K562 (cell line): Measurements from ENCODE around the gene SF3B3. TPM values are rescaled to one million over a fixed set of nuclear protein-coding genes. Genes with fewer than 3 reads are reported as not detected.

Source experiments
- ATAC-seq: fragments of 200-7000 bp; cut with Tn5 transposase; 3 replicates; pipeline ENCODE4 v1.9.1; 2020; ENCODE audit warnings: moderate library complexity
- BruUV-seq: library from RNA; stranded (reverse); fragments of 400-500 nt; replicated peaks from 2 replicates; lab custom pipeline; 2021; lab: Mats Ljungman, UMichigan
- CTCF ChIA-PET: fragments of 300-600 bp; formaldehyde crosslinking; extraction: SDS; loops from one replicate; lab custom pipeline; 2021; ENCODE audit warnings: low intra/inter-chr PET ratio; lab: Yijun Ruan, JAX
- POLR2A ChIA-PET: fragments of 300-600, 350-650 bp; sonication (Branson Sonifier 250); formaldehyde crosslinking; extraction: SDS; loops from one replicate; lab custom pipeline; 2021; ENCODE audit warnings: antibody characterized with exemption, inconsistent platforms; lab: Yijun Ruan, JAX
- DNase-seq, 4 experiments: peaks; one replicate each; pipeline versions ENCODE4 v3.0.0 to v3.0.0-alpha.2; 2011 to 2018; ENCODE audit warnings: low spot score in 3 of 4, mixed read lengths in 3 of 4; ENCODE audit errors: extremely low read depth in 1 of 4
- FAIRE-seq: peaks from 2 replicates; lab custom pipeline; 2011; peaks lifted over from hg19 to GRCh38; lab: Jason Lieb, UNC
- H2AFZ ChIP-seq: 2 replicates; pipeline ENCODE4 v1.6.0; 2011; ENCODE audit warnings: low read depth, low read length, control low read depth, inconsistent platforms
- H3K27ac ChIP-seq: fragments of 200-600 bp; 3 replicates; pipeline ENCODE4 v1.8.0; 2011; ENCODE audit warnings: low read depth, mild to moderate bottlenecking, control low read depth, inconsistent platforms, low read length, moderate library complexity, mixed read lengths; ENCODE audit errors: extremely low read depth
- H3K27me3 ChIP-seq, 2 experiments: fragments of 300-600 bp in 1 of 2; 2 replicates in 1 of 2; 3 replicates in 1 of 2; pipeline versions ENCODE4 v1.6.0 to v1.8.0; 2011; ENCODE audit warnings: inconsistent platforms in 2 of 2, low read length in 2 of 2, mild to moderate bottlenecking in 1 of 2, mixed read lengths in 1 of 2, moderate library complexity in 1 of 2; ENCODE audit not compliant: control insufficient read depth in 2 of 2, insufficient read depth in 2 of 2
- H3K36me3 ChIP-seq: fragments of 300-600 bp; 3 replicates; pipeline ENCODE4 v1.8.0; 2011; ENCODE audit warnings: mild to moderate bottlenecking, low read length, inconsistent platforms; ENCODE audit not compliant: control insufficient read depth, insufficient read depth
- H3K4me1 ChIP-seq, 2 experiments: fragments of 200-600 bp in 1 of 2; replicated peaks in 1 of 2; 2 replicates in 1 of 2; 3 replicates in 1 of 2; pipeline versions ENCODE4 v1.5.1 to v1.8.0; 2011; ENCODE audit warnings: inconsistent platforms in 2 of 2, low read length in 2 of 2, mild to moderate bottlenecking in 1 of 2, mixed read lengths in 1 of 2, moderate library complexity in 1 of 2; ENCODE audit not compliant: control insufficient read depth in 2 of 2, insufficient read depth in 2 of 2
- H3K4me2 ChIP-seq: 2 replicates; pipeline ENCODE4 v1.6.1; 2011; ENCODE audit warnings: low read length, control low read depth, inconsistent platforms, mixed read lengths; ENCODE audit not compliant: insufficient read depth
- H3K4me3 ChIP-seq: fragments of 200-600 bp; sonication (generic), shearing (Covaris generic); 2 replicates; pipeline ENCODE4 v1.5.1; 2016; ENCODE audit warnings: control low read depth, inconsistent platforms
- H3K79me2 ChIP-seq: fragments of 200-600 bp; 3 replicates; pipeline ENCODE4 v1.8.0; 2011; ENCODE audit warnings: low read length, inconsistent platforms; ENCODE audit not compliant: control insufficient read depth, insufficient read depth
- H3K9ac ChIP-seq, 2 experiments: 2 replicates each; pipeline versions ENCODE4 v1.6.0 to v1.6.1; 2011; ENCODE audit warnings: low read depth in 2 of 2, low read length in 2 of 2, control low read depth in 1 of 2, inconsistent platforms in 1 of 2, mild to moderate bottlenecking in 1 of 2, mixed read lengths in 1 of 2; ENCODE audit not compliant: insufficient read depth in 1 of 2
- H3K9me1 ChIP-seq: one replicate; pipeline ENCODE4 v1.6.0; 2011; ENCODE audit warnings: inconsistent platforms, mild to moderate bottlenecking, low read length, moderate library complexity; ENCODE audit not compliant: control insufficient read depth, insufficient read depth
- H3K9me3 ChIP-seq: replicated peaks from 2 replicates; pipeline ENCODE4 v1.5.1; 2011; ENCODE audit warnings: low read depth, low read length, inconsistent platforms; ENCODE audit not compliant: control insufficient read depth, insufficient read depth
- H4K20me1 ChIP-seq: replicated peaks from 2 replicates; pipeline ENCODE4 v1.6.1; 2011; ENCODE audit warnings: low read length, inconsistent platforms, mixed read lengths; ENCODE audit not compliant: control insufficient read depth, insufficient read depth
- DNMT1 ChIP-seq: fragments of 450-650 bp; IDR thresholded peaks from 2 replicates; pipeline ENCODE4 v1.6.1; 2016; ENCODE audit warnings: antibody characterized with exemption, mild to moderate bottlenecking
- PPARD ChIP-seq: fragments of 250-450 bp; sonication (Bioruptor Pico); IDR thresholded peaks from 2 replicates; pipeline ENCODE4 v1.8.0; 2022; ENCODE audit warnings: inconsistent platforms, mild to moderate bottlenecking, moderate library complexity
- RFX7 ChIP-seq: fragments of 250-450 bp; sonication (Bioruptor Pico); IDR thresholded peaks from 2 replicates; pipeline ENCODE4 v1.5.1; 2021; ENCODE audit warnings: mild to moderate bottlenecking
- SIX5 ChIP-seq, 2 experiments: IDR thresholded peaks; 2 replicates each; pipeline ENCODE4 v1.6.1; 2011; ENCODE audit warnings: low read length in 2 of 2, borderline replicate concordance in 1 of 2, low read depth in 1 of 2, mild to moderate bottlenecking in 1 of 2, moderate library complexity in 1 of 2; ENCODE audit not compliant: insufficient read depth in 1 of 2
- SMAD1 ChIP-seq: fragments of 150-350 bp; IDR thresholded peaks from 2 replicates; pipeline ENCODE4 v1.6.1; 2014; ENCODE audit warnings: low read length, low read depth; ENCODE audit not compliant: partially characterized antibody
- ZNF695 ChIP-seq: fragments of 450-650 bp; formaldehyde crosslinking; IDR thresholded peaks from 2 replicates; pipeline ENCODE4 v1.4.0; 2020; ENCODE audit warnings: mild to moderate bottlenecking, moderate library complexity
- WGBS: fragments of 100-300 bp; shearing (Covaris generic); methylation state at CpG from one replicate; pipeline ENCODE4 v1.1.6; 2016; ENCODE audit warnings: low coverage, mixed read lengths; ENCODE audit not compliant: insufficient coverage; ENCODE audit errors: missing lambda C conversion rate; 5-methylcytosine and 5-hydroxymethylcytosine counted together
- in situ Hi-C: fragments of 300-500 bp; cut with MboI; formaldehyde crosslinking; loops from 4 replicates; pipeline ENCODE4 v1.15.0; 2018; ENCODE audit warnings: inconsistent platforms, mixed read lengths
- intact Hi-C: fragments of 100-400 bp; cut with micrococcal nuclease; formaldehyde crosslinking; loops from 2 replicates; pipeline ENCODE4 v1.14.2; 2022
- polyA plus RNA-seq, 8 experiments: library from polyadenylated mRNA; depleted of rRNA in 4 of 8; stranded (reverse) in 5 of 8; unstranded in 3 of 8; fragments of >200 nt; fragmentation: Nextera tagmentation in 2 of 8; fragmentation: Illumina TruSeq in 1 of 8; extraction: Ambion mirVana in 2 of 8; extraction: Trizol in 1 of 8; gene quantifications; 2 replicates each; pipeline versions ENCODE4 v1.2.1 to v1.2.3, GENCODE V29; 2011 to 2014; ENCODE audit warnings: inconsistent platforms in 1 of 8, missing spikeins in 1 of 8
- total RNA-seq, 7 experiments: library from RNA; depleted of rRNA in 6 of 7; stranded (reverse); fragments of >200 nt in 6 of 7; fragmentation: Illumina TruSeq in 2 of 7; extraction: Trizol in 2 of 7; gene quantifications; 2 replicates each; pipeline versions ENCODE4 v1.2.1 to v1.2.3, GENCODE V29; 2011 to 2021; ENCODE audit warnings: low replicate concordance in 1 of 7
- TF ChIP-seq, protein P1 (sequence below): fragments of 450-650 bp; formaldehyde crosslinking; IDR thresholded peaks from 2 replicates; pipeline ENCODE4 v1.4.0; 2020; ENCODE audit warnings: mild to moderate bottlenecking
- TF ChIP-seq, protein P2 (sequence below): fragments of 200-600 bp; sonication (generic); IDR thresholded peaks from one replicate; pipeline ENCODE4 v1.6.1; 2012; ENCODE audit warnings: mild to moderate bottlenecking, low read depth, low read length, inconsistent platforms
- TF ChIP-seq, protein P3 (sequence below): fragments of 250-450 bp; sonication (Bioruptor Pico); IDR thresholded peaks from 2 replicates; pipeline ENCODE4 v1.5.0; 2020; ENCODE audit warnings: mild to moderate bottlenecking

SF3B3 gene
- total and polyA plus RNA-seq, 9 of the 15 experiments (the other 6 are each of a cell fraction or from before 2014, with no cell fraction given): 98.9 to 546 (median 221) TPM

DNA sequence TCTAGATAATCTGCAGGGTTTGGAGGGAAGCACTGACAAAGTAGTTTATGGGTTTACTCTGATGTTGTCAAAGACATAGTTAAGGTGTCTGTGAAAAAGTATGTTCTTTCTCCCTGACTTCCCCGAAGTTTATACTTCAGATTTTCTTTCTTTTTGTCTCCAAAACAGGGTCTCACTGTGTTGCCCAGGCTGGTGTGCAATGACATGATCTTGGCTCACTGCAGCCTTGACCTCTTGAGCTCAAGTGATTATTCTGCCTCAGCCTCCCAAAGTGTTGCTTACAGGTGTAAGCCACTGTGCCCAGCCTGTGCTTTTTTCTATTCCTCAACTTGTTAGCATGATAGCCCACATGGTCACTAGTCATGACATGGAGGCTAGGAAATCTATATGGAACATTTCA is 20.9 kb downstream of the SF3B3 start:
- FAIRE-seq (no peak), ATAC-seq (no peak), DNase-seq (no peak)
- Histone ChIP-seq H3K27me3 (no peaks in the 10 kb centered on the region), H4K20me1 (peaks cover 12% of the 10 kb centered on the region), H3K4me1 (no peaks in the 10 kb centered on the region), H3K9me3 (no peaks in the 10 kb centered on the region), H3K4me2 (no peak overlapping the region), H2AFZ (no peak overlapping the region), H3K27ac (no peak overlapping the region), H3K9me1 (no peaks in the 10 kb centered on the region), H3K79me2 (peaks cover 75% of the 10 kb centered on the region), H3K4me3 (no peak overlapping the region), H3K9ac (no peak overlapping the region), H3K36me3 (peaks cover 95% of the 10 kb centered on the region)
- in situ Hi-C loops: loop anchor here (10.0 kb wide), 1 partner anchor 280 kb away; no protein-coding TSS in a partner anchor
- WGBS: 77% methylated on average over 1 of the region's 1 CpG
- ChIA-PET POLR2A (interaction anchor here (0.9 to 1.0 kb wide), 3 partner anchors 9 to 61 kb away, joined by 3 read pairs; no protein-coding TSS in a partner anchor), CTCF (no interaction called here)
- intact Hi-C loops: no loop called here
- BruUV-seq: no TSS peak
- TF ChIP-seq, protein P1, sequence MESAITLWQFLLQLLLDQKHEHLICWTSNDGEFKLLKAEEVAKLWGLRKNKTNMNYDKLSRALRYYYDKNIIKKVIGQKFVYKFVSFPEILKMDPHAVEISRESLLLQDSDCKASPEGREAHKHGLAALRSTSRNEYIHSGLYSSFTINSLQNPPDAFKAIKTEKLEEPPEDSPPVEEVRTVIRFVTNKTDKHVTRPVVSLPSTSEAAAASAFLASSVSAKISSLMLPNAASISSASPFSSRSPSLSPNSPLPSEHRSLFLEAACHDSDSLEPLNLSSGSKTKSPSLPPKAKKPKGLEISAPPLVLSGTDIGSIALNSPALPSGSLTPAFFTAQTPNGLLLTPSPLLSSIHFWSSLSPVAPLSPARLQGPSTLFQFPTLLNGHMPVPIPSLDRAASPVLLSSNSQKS: no peak
- no peak for TF ChIP-seq ZNF695 (CRISPR knock-in tag)
- TF ChIP-seq PPARD (CRISPR knock-in tag): no peak
- TF ChIP-seq SIX5 (IDR thresholded peaks at IDR 0.05; ENCODE audit: borderline replicate concordance in 1 of 2, insufficient read depth in 1 of 2, low read depth in 1 of 2, low read length in 2 of 2): no peak
- TF ChIP-seq, protein P2, sequence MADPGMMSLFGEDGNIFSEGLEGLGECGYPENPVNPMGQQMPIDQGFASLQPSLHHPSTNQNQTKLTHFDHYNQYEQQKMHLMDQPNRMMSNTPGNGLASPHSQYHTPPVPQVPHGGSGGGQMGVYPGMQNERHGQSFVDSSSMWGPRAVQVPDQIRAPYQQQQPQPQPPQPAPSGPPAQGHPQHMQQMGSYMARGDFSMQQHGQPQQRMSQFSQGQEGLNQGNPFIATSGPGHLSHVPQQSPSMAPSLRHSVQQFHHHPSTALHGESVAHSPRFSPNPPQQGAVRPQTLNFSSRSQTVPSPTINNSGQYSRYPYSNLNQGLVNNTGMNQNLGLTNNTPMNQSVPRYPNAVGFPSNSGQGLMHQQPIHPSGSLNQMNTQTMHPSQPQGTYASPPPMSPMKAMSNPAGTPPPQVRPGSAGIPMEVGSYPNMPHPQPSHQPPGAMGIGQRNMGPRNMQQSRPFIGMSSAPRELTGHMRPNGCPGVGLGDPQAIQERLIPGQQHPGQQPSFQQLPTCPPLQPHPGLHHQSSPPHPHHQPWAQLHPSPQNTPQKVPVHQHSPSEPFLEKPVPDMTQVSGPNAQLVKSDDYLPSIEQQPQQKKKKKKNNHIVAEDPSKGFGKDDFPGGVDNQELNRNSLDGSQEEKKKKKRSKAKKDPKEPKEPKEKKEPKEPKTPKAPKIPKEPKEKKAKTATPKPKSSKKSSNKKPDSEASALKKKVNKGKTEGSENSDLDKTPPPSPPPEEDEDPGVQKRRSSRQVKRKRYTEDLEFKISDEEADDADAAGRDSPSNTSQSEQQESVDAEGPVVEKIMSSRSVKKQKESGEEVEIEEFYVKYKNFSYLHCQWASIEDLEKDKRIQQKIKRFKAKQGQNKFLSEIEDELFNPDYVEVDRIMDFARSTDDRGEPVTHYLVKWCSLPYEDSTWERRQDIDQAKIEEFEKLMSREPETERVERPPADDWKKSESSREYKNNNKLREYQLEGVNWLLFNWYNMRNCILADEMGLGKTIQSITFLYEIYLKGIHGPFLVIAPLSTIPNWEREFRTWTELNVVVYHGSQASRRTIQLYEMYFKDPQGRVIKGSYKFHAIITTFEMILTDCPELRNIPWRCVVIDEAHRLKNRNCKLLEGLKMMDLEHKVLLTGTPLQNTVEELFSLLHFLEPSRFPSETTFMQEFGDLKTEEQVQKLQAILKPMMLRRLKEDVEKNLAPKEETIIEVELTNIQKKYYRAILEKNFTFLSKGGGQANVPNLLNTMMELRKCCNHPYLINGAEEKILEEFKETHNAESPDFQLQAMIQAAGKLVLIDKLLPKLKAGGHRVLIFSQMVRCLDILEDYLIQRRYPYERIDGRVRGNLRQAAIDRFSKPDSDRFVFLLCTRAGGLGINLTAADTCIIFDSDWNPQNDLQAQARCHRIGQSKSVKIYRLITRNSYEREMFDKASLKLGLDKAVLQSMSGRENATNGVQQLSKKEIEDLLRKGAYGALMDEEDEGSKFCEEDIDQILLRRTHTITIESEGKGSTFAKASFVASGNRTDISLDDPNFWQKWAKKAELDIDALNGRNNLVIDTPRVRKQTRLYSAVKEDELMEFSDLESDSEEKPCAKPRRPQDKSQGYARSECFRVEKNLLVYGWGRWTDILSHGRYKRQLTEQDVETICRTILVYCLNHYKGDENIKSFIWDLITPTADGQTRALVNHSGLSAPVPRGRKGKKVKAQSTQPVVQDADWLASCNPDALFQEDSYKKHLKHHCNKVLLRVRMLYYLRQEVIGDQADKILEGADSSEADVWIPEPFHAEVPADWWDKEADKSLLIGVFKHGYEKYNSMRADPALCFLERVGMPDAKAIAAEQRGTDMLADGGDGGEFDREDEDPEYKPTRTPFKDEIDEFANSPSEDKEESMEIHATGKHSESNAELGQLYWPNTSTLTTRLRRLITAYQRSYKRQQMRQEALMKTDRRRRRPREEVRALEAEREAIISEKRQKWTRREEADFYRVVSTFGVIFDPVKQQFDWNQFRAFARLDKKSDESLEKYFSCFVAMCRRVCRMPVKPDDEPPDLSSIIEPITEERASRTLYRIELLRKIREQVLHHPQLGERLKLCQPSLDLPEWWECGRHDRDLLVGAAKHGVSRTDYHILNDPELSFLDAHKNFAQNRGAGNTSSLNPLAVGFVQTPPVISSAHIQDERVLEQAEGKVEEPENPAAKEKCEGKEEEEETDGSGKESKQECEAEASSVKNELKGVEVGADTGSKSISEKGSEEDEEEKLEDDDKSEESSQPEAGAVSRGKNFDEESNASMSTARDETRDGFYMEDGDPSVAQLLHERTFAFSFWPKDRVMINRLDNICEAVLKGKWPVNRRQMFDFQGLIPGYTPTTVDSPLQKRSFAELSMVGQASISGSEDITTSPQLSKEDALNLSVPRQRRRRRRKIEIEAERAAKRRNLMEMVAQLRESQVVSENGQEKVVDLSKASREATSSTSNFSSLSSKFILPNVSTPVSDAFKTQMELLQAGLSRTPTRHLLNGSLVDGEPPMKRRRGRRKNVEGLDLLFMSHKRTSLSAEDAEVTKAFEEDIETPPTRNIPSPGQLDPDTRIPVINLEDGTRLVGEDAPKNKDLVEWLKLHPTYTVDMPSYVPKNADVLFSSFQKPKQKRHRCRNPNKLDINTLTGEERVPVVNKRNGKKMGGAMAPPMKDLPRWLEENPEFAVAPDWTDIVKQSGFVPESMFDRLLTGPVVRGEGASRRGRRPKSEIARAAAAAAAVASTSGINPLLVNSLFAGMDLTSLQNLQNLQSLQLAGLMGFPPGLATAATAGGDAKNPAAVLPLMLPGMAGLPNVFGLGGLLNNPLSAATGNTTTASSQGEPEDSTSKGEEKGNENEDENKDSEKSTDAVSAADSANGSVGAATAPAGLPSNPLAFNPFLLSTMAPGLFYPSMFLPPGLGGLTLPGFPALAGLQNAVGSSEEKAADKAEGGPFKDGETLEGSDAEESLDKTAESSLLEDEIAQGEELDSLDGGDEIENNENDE: no peak
- no peak for TF ChIP-seq DNMT1
- TF ChIP-seq RFX7: no peak
- TF ChIP-seq, protein P3, sequence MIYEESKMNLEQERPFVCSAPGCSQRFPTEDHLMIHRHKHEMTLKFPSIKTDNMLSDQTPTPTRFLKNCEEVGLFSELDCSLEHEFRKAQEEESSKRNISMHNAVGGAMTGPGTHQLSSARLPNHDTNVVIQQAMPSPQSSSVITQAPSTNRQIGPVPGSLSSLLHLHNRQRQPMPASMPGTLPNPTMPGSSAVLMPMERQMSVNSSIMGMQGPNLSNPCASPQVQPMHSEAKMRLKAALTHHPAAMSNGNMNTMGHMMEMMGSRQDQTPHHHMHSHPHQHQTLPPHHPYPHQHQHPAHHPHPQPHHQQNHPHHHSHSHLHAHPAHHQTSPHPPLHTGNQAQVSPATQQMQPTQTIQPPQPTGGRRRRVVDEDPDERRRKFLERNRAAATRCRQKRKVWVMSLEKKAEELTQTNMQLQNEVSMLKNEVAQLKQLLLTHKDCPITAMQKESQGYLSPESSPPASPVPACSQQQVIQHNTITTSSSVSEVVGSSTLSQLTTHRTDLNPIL (CRISPR knock-in tag): no peak
- TF ChIP-seq SMAD1: no peak
